ENCODE results near the gene INPP5E.

INPP5E gene

GRCh38 chr9:136451221-136451877 is 11.7 kb upstream of the INPP5E start:
- Histone ChIP-seq H3K4me1 (ENCODE audit: insufficient read depth, low read length) (no peaks in the 10 kb centered on the region), H3K9me3 (ENCODE audit: low read length) (no peaks in the 10 kb centered on the region), H3K27me3 (ENCODE audit: insufficient read depth, low read length) (no peaks in the 10 kb centered on the region), H3K36me3 (ENCODE audit: insufficient read depth, low read length) (peaks cover 87% of the 10 kb centered on the region), H3K4me3 (ENCODE audit: low read length) (no peak overlapping the region), H2AFZ (ENCODE audit: low read depth, low read length) (no peak overlapping the region)

- Histone ChIP-seq H2AFZ (ENCODE audit: low read depth, low read length) (no peak overlapping the region), H3K36me3 (ENCODE audit: insufficient read depth, low read length) (peaks cover 83% of the 10 kb centered on the region), H3K4me3 (ENCODE audit: low read length) (no peak overlapping the region), H3K9me3 (ENCODE audit: low read length) (no peaks in the 10 kb centered on the region), H3K4me1 (ENCODE audit: insufficient read depth, low read length) (no peaks in the 10 kb centered on the region), H3K27me3 (ENCODE audit: insufficient read depth, low read length) (no peaks in the 10 kb centered on the region)
Measured at GRCh38 chr9:136448655-136449054, 9.0 kb upstream of the INPP5E start.

GRCh38 chr9:136447173-136447778 is 7.6 kb upstream of the INPP5E start:
- Histone ChIP-seq H3K4me1 (ENCODE audit: insufficient read depth, low read length) (no peaks in the 10 kb centered on the region), H3K4me3 (ENCODE audit: low read length) (no peak overlapping the region), H2AFZ (ENCODE audit: low read depth, low read length) (no peak overlapping the region), H3K27me3 (ENCODE audit: insufficient read depth, low read length) (no peaks in the 10 kb centered on the region), H3K9me3 (ENCODE audit: low read length) (no peaks in the 10 kb centered on the region), H3K36me3 (ENCODE audit: insufficient read depth, low read length) (peaks cover 89% of the 10 kb centered on the region)

GRCh38 chr9:136445799-136446198 is 6.2 kb upstream of the INPP5E start:
- Histone ChIP-seq H3K4me1 (ENCODE audit: insufficient read depth, low read length) (no peaks in the 10 kb centered on the region), H3K36me3 (ENCODE audit: insufficient read depth, low read length) (peaks cover 88% of the 10 kb centered on the region), H3K4me3 (ENCODE audit: low read length) (no peak overlapping the region), H3K9me3 (ENCODE audit: low read length) (no peaks in the 10 kb centered on the region), H2AFZ (ENCODE audit: low read depth, low read length) (no peak overlapping the region), H3K27me3 (ENCODE audit: insufficient read depth, low read length) (no peaks in the 10 kb centered on the region)

- Histone ChIP-seq H3K9me3 (ENCODE audit: low read length) (no peaks in the 10 kb centered on the region), H2AFZ (ENCODE audit: low read depth, low read length) (no peak overlapping the region), H3K4me1 (ENCODE audit: insufficient read depth, low read length) (peaks cover 4% of the 10 kb centered on the region), H3K27me3 (ENCODE audit: insufficient read depth, low read length) (no peaks in the 10 kb centered on the region), H3K36me3 (ENCODE audit: insufficient read depth, low read length) (peaks cover 73% of the 10 kb centered on the region), H3K4me3 (ENCODE audit: low read length) (no peak overlapping the region)
Measured at GRCh38 chr9:136444102-136444501, 4.5 kb upstream of the INPP5E start.

GRCh38 chr9:136443687-136444086 is 4.0 kb upstream of the INPP5E start:
- peaks cover 69% of the 10 kb centered on the region for H3K36me3 ChIP-seq (ENCODE audit: insufficient read depth, low read length)
- no peak overlapping the region for H3K4me3 ChIP-seq (ENCODE audit: low read length)
- peaks cover 4% of the 10 kb centered on the region for H3K4me1 ChIP-seq (ENCODE audit: insufficient read depth, low read length)
- H2AFZ ChIP-seq (ENCODE audit: low read depth, low read length), result no peak overlapping the region
- H3K9me3 ChIP-seq (ENCODE audit: low read length), result no peaks in the 10 kb centered on the region
- no peaks in the 10 kb centered on the region for H3K27me3 ChIP-seq (ENCODE audit: insufficient read depth, low read length)

GRCh38 chr9:136443087-136443486 is 3.4 kb upstream of the INPP5E start:
- Histone ChIP-seq H3K27me3 (ENCODE audit: insufficient read depth, low read length) (no peaks in the 10 kb centered on the region), H3K36me3 (ENCODE audit: insufficient read depth, low read length) (peaks cover 65% of the 10 kb centered on the region), H3K4me3 (ENCODE audit: low read length) (no peak overlapping the region), H3K9me3 (ENCODE audit: low read length) (no peaks in the 10 kb centered on the region), H2AFZ (ENCODE audit: low read depth, low read length) (no peak overlapping the region), H3K4me1 (ENCODE audit: insufficient read depth, low read length) (peaks cover 7% of the 10 kb centered on the region)

- Histone ChIP-seq H3K36me3 (ENCODE audit: insufficient read depth, low read length) (peaks cover 57% of the 10 kb centered on the region), H3K27me3 (ENCODE audit: insufficient read depth, low read length) (no peaks in the 10 kb centered on the region), H3K4me3 (ENCODE audit: low read length) (no peak overlapping the region), H2AFZ (ENCODE audit: low read depth, low read length) (no peak overlapping the region), H3K9me3 (ENCODE audit: low read length) (no peaks in the 10 kb centered on the region), H3K4me1 (ENCODE audit: insufficient read depth, low read length) (peaks cover 16% of the 10 kb centered on the region)
Measured at GRCh38 chr9:136442265-136442664, 2.6 kb upstream of the INPP5E start.

- H3K36me3 ChIP-seq (ENCODE audit: insufficient read depth, low read length), result peaks cover 57% of the 10 kb centered on the region
- H3K4me1 ChIP-seq (ENCODE audit: insufficient read depth, low read length), result peaks cover 21% of the 10 kb centered on the region
- H2AFZ ChIP-seq (ENCODE audit: low read depth, low read length), result no peak overlapping the region
- H3K4me3 ChIP-seq (ENCODE audit: low read length), result no peak overlapping the region
- no peaks in the 10 kb centered on the region for H3K9me3 ChIP-seq (ENCODE audit: low read length)
- H3K27me3 ChIP-seq (ENCODE audit: insufficient read depth, low read length), result no peaks in the 10 kb centered on the region
Measured at GRCh38 chr9:136441681-136442245, 2.1 kb upstream of the INPP5E start.

GRCh38 chr9:136441191-136441680 is 1.6 kb upstream of the INPP5E start:
- no peak overlapping the region for H3K4me3 ChIP-seq (ENCODE audit: low read length)
- H3K36me3 ChIP-seq (ENCODE audit: insufficient read depth, low read length), result peaks cover 56% of the 10 kb centered on the region
- H3K9me3 ChIP-seq (ENCODE audit: low read length), result no peaks in the 10 kb centered on the region
- H3K4me1 ChIP-seq (ENCODE audit: insufficient read depth, low read length), result peaks cover 25% of the 10 kb centered on the region
- H2AFZ ChIP-seq (ENCODE audit: low read depth, low read length), result no peak overlapping the region
- no peaks in the 10 kb centered on the region for H3K27me3 ChIP-seq (ENCODE audit: insufficient read depth, low read length)

GRCh38 chr9:136438548-136439480 is 831 bp downstream of the INPP5E start:
- Histone ChIP-seq H2AFZ (ENCODE audit: low read depth, low read length) (peak overlapping the region; percentile 72), H3K27me3 (ENCODE audit: insufficient read depth, low read length) (no peaks in the 10 kb centered on the region), H3K4me1 (ENCODE audit: insufficient read depth, low read length) (peaks cover 25% of the 10 kb centered on the region), H3K4me3 (ENCODE audit: low read length) (peak overlapping the region; percentile 82), H3K36me3 (ENCODE audit: insufficient read depth, low read length) (peaks cover 48% of the 10 kb centered on the region), H3K9me3 (ENCODE audit: low read length) (no peaks in the 10 kb centered on the region)

- H3K4me1 ChIP-seq (ENCODE audit: insufficient read depth, low read length), result peaks cover 25% of the 10 kb centered on the region
- H3K9me3 ChIP-seq (ENCODE audit: low read length), result no peaks in the 10 kb centered on the region
- H3K4me3 ChIP-seq (ENCODE audit: low read length), result peak overlapping the region; percentile 82
- H3K36me3 ChIP-seq (ENCODE audit: insufficient read depth, low read length), result peaks cover 42% of the 10 kb centered on the region
- no peak overlapping the region for H2AFZ ChIP-seq (ENCODE audit: low read depth, low read length)
- no peaks in the 10 kb centered on the region for H3K27me3 ChIP-seq (ENCODE audit: insufficient read depth, low read length)
Measured at GRCh38 chr9:136437839-136438547, 1.7 kb downstream of the INPP5E start.
